Lung microvascular endothelial cell (primary cell): ENCODE results near the gene GTPBP2. TPM values are rescaled to one million over a fixed set of nuclear protein-coding genes. Genes with fewer than 3 reads are reported as not detected.
A peak's percentile ranks its signal among the peaks of the same experiment; 100 is the strongest.
"Not testable (repeated sequence)": the region's sequence is repeated elsewhere in the genome, so short reads cannot be mapped to it uniquely, and the experiment has no call there.

Experiments
- DNase-seq, 2 donors: peaks; one replicate each; pipeline versions ENCODE4 v3.0.0 to v3.0.0-alpha.2; 2010; ENCODE audit warnings: low read depth in 2 of 2
- total RNA-seq: library from RNA; depleted of rRNA; stranded (reverse); fragments of >200 nt; gene quantifications from 2 replicates; pipeline ENCODE4 v1.2.1, GENCODE V29; 2014

GTPBP2 gene
- total RNA-seq, 1 donor from 2014 or later: 32.3 TPM

- not testable (repeated sequence) for DNase-seq
These were observed 33.9 kb upstream of the GTPBP2 start for GRCh38 chr6:43662948-43663347.

- no peak for DNase-seq
These were observed 29.1 kb upstream of the GTPBP2 start for GRCh38 chr6:43658161-43658560.

DNA sequence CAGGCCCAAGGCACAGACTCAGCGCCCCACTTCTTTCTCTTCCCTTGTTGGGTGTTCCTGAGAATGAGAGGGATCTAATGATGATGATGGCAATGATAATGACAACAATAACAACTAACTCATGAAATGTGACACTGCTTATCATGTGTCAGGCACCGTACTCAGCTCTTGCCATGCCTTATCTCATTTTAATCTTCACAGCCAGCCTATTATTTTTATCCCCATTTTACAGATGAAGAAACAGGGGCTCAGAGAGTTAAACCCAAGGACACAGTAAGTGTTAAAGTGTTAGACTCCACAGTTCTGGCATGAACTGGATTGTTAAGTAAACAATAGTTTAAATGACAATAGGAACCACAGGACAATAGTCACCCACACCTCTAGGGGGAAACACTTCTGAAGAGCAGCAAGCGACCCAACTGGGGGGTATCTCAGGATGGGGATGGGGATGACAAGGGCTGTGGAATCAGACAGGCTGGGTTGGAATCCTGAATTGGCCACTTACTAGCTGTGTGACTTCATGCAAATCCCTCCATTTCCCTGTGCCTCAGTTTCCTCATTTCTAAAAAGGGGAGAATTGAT lies 28.2 kb upstream of the GTPBP2 start:
- DNase-seq: no peak

GRCh38 chr6:43652822-43653221 lies 23.8 kb upstream of the GTPBP2 start:
- DNase-seq: not testable (repeated sequence)

- no peak for DNase-seq
These were observed 19.2 kb upstream of the GTPBP2 start for GRCh38 chr6:43648248-43648647.

DNA sequence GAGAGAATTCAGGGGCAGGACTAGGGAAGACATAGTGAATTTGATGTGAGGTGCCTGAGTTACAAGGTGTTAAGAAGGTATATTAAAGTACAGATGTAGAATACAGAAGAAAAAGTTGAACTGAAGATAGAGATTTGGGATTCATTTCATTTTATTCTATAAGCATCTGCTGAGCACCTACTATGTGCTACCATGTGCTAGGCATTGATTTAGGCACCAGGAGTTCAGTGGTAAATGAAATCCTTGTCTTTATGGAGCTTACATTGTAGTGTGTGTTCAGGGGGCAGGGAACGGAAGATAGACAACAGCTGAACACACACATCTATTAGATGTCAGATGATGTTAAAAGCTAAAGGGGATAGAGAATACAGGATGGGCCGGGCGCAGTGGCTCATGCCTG lies 18.5 kb upstream of the GTPBP2 start:
- no peak for DNase-seq

DNA sequence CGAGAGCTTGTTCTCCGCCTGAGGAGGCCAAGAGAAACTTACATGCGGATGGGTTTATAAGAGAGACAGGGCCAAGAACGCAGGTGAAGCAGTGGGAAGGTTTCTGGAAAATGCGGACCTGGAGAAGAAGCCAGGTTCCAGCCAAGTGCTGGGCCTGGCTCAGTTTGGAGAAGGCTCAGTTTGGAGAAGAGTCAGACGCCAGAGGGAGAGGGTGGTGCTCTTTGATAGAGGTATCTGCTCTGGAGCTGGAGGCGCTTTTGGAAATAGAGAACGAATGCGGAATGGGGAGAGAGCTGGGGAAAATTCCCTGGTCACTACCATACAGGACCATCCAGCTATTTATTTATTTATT lies 16.5 kb upstream of the GTPBP2 start:
- no peak for DNase-seq

GRCh38 chr6:43644940-43645612 lies 16.0 kb upstream of the GTPBP2 start, which contains the start of gene RSPH9:
Gene RSPH9, plus strand, starts transcription at chr6:43645036. Its CDS starts 63 bp downstream, at chr6:43645099.
- peak; percentile 75 to 76 for DNase-seq

DNA sequence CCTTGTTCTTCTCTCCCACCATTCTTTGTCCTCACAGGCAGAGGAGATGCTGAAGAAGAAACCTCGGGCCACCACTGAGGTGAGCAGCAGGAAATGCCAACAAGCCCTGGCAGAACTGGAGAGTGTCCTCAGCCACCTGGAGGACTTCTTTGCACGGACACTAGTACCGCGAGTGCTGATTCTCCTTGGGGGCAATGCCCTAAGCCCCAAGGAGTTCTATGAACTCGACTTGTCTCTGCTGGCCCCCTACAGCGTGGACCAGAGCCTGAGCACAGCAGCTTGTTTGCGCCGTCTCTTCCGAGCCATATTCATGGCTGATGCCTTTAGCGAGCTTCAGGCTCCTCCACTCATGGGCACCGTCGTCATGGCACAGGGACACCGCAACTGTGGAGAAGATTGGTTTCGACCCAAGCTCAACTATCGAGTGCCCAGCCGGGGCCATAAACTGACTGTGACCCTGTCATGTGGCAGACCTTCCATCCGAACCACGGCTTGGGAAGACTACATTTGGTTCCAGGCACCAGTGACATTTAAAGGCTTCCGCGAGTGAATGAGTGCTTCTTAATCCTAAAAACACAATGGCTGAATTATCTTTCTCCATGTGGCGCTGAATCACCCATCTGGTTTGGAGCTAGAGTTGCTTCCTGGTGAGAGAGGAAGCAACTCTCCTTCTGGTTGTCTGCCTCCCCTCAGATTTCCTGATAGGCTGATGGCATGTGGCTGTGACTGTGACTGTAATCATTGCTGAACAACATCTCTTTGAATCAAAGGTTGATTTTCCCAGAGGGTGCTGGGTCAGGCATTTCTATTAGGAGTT lies 11.1 kb upstream of the GTPBP2 start:
- DNase-seq: peak in 1 of 2 donors; percentile 62

DNA sequence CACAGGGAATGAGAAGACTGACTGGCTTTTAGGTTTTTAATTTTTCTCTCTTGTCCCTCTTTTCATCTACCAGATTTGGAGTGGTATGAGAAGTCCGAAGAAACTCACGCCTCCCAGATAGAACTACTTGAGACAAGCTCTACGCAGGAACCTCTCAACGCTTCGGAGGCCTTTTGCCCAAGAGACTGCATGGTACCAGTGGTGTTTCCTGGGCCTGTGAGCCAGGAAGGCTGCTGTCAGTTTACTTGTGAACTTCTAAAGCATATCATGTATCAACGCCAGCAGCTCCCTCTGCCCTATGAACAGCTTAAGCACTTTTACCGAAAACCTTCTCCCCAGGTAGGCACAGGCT lies 7.2 kb upstream of the GTPBP2 start:
- peak in 1 of 2 donors; percentile 32 for DNase-seq

DNA sequence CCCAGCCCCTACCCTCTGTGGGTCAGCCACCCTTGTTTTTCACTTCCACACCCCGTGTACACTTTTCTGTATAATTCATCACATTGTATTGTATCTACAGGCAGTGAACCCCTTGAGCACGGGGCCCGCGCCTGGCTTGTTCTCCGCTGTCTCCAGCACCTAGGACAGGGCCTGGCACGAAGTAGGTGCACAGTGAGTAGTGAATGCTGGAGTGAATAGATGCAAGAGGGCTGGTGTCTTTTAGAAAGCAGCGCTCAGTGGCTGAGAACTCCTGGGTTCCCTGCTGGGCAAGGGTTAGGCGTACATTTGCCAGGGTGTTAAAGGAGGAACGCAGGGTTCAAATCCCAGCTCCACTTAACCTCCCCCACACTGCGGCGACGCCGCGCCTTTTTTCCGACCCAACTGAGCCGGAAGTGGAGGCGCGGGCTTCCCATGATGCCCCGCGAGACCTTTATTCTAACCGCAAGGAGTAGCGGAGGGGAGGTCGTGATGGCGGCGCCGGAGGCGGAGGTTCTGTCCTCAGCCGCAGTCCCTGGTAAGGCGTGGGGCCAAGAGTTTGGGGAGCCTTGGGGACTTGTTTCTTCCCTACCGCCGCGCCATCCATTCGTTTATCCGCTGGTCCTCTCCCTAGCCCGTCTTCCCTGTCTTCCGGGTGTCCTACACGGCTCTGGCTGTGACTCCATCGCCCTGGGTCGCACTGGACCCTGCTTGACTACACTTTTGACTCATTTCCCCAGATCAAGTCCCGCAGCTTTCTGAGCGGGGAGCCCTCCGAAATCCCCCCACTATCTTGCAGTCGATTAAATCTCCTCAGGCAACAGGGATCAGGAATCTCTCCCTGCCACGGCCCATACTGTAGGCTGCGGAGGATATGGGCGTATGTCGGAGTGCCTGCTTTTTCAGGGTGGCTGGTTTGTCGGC lies 6.6 kb upstream of the GTPBP2 start, which contains the start of gene MAD2L1BP:
Gene MAD2L1BP, plus strand, starts transcription at position 454 of the 921 bp plus-strand sequence. Its CDS starts 36 bp downstream, at position 490.
- peak; percentile 67 for DNase-seq

- DNase-seq: no peak
These were observed 5.7 kb upstream of the GTPBP2 start for GRCh38 chr6:43634702-43635303.

- DNase-seq: not testable (repeated sequence)
These were observed 3.9 kb upstream of the GTPBP2 start for GRCh38 chr6:43633002-43633401.

DNA sequence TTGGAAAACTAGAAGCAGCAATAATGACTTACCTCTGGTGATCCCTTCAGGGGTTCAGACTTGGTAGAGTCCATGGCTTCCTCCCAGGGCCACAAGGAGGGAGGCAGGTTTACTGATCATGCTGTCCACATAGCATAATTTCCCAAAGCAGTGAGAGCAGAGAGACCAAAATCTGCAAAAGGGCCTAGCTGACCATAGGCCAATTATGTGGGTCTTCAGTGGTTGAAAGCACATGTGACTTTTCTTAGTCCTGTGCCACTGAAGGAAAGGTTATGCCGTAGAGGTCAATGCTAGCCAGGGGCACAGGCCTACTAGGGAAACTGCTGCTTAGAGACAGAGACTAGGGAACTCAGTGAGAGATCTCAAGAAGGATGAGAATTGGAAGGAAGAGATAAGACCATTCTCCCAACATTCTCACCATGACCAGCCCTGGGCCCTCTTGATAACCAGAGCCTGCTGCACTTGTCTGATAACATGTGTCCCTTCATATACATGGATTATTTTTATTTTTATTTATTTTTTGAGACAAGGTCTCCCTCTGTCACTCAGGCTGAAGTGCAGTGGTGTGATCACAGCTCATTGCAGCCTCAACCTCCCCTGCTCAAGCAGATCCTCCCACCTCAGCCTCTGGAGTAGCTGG lies 2.0 kb upstream of the GTPBP2 start:
- no peak for DNase-seq

- peak; percentile 94 to 97 for DNase-seq
These were observed 639 bp upstream of the GTPBP2 start for GRCh38 chr6:43629505-43630300.

DNA sequence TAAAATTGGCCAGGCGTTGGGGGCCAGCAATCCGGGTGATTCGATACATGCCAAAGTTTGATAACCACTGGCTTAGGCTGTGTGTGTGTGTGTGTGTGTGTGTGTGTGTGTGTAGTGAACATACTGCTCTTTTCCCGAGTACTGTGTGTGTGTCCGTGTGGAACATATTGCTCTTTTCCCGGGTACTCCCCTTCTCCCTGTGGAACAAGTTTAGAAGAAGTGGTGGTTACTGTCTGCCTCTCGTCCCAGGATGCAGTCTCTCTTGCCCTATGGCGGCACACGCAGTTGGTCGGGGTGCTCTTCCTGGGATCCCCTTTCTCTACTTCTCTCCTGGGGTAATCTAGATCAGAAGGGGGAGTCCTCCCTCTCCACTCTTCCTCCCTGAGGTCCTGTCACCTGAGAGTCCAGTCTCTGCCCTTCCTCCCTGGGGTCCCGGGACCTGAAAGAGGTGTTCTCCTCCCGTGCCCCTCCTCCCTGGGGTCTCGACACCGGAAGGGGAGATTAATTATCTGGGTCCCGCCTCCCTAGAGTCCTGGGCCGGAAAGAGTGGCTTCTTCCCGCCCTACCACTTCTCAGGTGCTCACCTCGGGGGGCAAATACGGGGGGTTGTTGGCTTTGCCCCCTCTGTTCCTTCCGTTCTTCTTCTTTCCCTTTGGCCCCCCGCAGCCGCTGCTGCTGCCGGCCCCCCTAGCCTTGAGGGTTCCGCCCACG lies 516 bp downstream of the GTPBP2 start:
- DNase-seq: peak; percentile 37 to 69

DNA sequence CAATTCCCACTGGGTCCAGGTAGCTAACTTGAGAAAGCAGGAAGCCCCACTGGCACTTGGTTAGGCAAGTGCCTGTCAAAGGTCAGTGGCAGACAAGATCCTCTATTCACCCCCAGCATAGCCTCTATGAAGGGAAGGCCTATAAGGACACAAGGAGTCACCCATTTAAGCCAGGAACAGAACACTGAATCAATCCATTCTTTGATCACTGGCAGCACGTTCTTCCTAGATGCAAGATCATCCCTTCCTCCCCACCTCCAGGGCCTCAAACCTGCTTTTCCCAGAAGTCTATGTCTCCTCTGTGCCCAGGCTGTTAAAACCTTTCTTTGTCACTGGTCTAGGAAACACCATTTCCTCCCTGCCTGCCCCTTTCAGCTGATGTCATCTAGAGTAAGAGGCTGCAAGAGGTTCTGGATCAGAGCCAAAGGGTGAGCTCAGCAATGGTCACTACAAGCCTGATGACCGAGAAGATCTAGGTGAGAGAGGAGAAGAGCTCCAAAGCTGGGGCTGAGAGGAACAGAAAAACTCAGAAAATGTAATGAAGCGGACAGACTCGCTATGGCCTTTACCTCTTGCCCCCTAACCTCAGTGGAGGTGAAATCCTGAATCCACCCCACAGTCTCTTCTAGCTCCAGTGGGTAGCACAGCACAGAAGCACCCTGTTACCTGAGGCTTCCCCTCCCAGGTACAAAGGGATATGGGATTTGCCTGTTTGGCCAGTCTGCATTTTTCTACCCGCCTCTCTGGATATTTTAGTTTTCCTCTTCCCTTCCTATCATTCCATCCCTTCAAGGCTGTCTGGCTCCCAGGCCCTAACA lies 1.8 kb downstream of the GTPBP2 start:
- peak; percentile 97 to 98 for DNase-seq

- no peak for DNase-seq
These were observed 3.6 kb downstream of the GTPBP2 start for GRCh38 chr6:43625393-43625992.
